OCI-LY3 (cell line): ENCODE measurements around the gene VTI1A.

Source experiments
- EZH2phosphoT487 ChIP-seq: fragments of 200-600 bp; shearing (Covaris generic); IDR thresholded peaks from 2 replicates; pipeline ENCODE4 v1.6.1; 2018; ENCODE audit warnings: antibody characterized with exemption, mixed run types, low read depth
- TF ChIP-seq, protein P1 (sequence below): fragments of 200-600, 300-600 bp; sonication (generic); IDR thresholded peaks from 2 replicates; pipeline ENCODE4 v1.5.1; 2014; ENCODE audit warnings: antibody characterized with exemption, low read length, low read depth

DNA sequence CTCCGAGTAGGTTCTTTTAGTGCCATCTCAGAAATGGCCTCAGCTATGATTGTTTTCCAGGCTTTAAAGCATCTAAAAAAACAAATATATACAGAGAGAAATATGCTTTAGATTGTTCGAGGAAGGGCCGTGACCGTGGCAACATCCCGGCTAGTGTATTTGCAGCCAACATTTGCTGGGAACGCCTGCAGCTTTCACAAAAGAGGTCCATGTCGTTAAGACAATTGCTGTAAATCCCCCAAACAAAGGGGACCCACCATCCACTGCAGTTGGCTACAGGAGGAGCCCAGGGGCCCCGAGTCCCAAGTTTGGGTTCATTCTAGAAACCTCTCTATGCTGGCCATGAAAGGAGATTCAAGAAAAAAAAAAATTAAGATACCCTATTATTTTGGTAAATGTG, 350.2 kb downstream of the VTI1A start:
- TF ChIP-seq, protein P1, sequence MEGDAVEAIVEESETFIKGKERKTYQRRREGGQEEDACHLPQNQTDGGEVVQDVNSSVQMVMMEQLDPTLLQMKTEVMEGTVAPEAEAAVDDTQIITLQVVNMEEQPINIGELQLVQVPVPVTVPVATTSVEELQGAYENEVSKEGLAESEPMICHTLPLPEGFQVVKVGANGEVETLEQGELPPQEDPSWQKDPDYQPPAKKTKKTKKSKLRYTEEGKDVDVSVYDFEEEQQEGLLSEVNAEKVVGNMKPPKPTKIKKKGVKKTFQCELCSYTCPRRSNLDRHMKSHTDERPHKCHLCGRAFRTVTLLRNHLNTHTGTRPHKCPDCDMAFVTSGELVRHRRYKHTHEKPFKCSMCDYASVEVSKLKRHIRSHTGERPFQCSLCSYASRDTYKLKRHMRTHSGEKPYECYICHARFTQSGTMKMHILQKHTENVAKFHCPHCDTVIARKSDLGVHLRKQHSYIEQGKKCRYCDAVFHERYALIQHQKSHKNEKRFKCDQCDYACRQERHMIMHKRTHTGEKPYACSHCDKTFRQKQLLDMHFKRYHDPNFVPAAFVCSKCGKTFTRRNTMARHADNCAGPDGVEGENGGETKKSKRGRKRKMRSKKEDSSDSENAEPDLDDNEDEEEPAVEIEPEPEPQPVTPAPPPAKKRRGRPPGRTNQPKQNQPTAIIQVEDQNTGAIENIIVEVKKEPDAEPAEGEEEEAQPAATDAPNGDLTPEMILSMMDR, result no peak
- no peak for TF ChIP-seq EZH2phosphoT487
